ENCODE results near the gene PALD1.

DNA sequence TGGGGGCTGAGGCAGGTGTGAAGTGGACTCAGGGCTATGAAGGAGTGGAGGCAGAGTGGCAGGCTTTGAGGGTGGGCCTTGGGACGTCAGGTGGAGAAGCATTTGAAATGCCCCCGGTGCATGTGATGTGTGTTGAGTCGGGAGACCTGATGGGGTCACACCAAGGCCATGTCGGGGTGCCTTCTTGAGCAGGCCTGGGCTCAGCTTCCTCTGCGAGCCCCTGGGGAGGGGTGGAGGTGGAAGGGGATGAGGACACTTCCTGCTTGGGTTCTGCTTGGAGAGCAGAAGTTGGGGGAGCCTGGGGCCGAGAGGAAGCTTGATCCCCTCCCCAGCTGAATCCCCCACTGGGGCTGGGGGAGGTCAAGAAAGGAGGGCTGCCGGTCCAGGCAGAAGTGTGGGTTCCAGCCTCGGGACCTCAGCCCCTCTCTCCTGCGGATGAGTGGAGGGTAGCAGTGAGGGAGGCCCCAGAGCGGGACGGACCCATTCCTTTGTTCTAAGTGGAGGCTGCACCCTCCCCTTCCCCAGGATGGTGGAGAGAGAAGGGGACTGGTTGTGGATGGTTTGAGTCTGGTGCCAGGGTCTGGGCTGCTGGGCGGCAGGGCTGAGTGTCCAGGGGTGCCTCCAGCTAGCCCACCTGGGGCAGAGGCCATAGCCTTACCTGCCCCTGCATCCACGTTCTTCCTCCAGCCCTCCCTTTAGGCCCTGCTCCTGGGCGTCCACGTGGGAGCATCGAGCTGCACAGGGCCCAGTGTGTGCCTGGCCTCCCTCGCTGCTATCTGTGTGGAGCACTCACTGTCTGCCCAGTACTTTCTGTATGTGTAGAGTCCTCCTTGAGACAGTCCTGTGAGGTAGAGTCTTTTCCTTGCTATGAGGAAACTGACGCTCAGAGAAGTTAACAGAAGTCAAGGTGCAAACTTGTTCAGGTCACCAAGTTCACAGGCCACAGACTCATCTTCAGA is 87.3 kb downstream of the PALD1 start:
- TF ChIP-seq POLR2A (IDR thresholded peaks at IDR 0.05; ENCODE audit: low read depth) (no peak), POLR2AphosphoS5 (IDR thresholded peaks at IDR 0.05) (no peak)
- TF ChIP-seq, protein P1, sequence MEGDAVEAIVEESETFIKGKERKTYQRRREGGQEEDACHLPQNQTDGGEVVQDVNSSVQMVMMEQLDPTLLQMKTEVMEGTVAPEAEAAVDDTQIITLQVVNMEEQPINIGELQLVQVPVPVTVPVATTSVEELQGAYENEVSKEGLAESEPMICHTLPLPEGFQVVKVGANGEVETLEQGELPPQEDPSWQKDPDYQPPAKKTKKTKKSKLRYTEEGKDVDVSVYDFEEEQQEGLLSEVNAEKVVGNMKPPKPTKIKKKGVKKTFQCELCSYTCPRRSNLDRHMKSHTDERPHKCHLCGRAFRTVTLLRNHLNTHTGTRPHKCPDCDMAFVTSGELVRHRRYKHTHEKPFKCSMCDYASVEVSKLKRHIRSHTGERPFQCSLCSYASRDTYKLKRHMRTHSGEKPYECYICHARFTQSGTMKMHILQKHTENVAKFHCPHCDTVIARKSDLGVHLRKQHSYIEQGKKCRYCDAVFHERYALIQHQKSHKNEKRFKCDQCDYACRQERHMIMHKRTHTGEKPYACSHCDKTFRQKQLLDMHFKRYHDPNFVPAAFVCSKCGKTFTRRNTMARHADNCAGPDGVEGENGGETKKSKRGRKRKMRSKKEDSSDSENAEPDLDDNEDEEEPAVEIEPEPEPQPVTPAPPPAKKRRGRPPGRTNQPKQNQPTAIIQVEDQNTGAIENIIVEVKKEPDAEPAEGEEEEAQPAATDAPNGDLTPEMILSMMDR (IDR thresholded peaks at IDR 0.05) = no peak

All from esophagus muscularis mucosa (tissue), 3 donors.